Measurements from ENCODE around the gene SLC27A4. TPM values are rescaled to one million over a fixed set of nuclear protein-coding genes. Genes with fewer than 3 reads are reported as not detected.

SLC27A4 gene
- total RNA-seq = 22.4 TPM

GRCh38 chr9:128339761-128340690, at the start of gene SLC27A4:
Gene SLC27A4 (plus strand): TSS chr9:128340527. CDS start chr9:128343133, 2,606 bp downstream.
- peak; percentile 87 to 90 for DNase-seq (ENCODE audit: low spot score in 2 of 2)
- no peak for FAIRE-seq

GRCh38 chr9:128292009-128292408, 48.3 kb upstream of the SLC27A4 start:
- DNase-seq (ENCODE audit: low spot score in 2 of 2) (no peak), FAIRE-seq (no peak)

DNA sequence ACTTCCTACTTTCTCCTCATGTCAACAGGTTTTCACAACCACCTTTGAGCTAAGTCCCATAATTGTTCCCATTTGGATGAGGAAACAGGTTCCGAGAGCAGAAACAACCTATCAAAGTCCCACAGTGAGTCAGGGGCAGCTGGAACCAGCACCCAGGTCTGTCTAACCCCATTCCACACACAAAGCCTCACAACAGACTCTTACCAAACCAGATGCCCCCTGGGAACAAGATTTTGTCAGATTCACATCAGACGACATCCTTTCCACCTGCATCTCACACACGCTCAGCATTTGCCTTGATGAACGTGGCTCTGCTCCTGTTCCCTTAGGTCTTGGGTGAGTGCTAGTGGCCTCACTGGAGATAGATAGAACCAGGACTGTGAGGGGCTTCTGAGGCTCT, 47.2 kb upstream of the SLC27A4 start:
- DNase-seq (ENCODE audit: low spot score in 2 of 2) (no peak), FAIRE-seq (no peak)

GRCh38 chr9:128294142-128294541, 46.2 kb upstream of the SLC27A4 start:
- FAIRE-seq (no peak), DNase-seq (ENCODE audit: low spot score in 2 of 2) (no peak)

GRCh38 chr9:128296340-128297220, 43.7 kb upstream of the SLC27A4 start:
- DNase-seq (ENCODE audit: low spot score in 2 of 2) (no peak), FAIRE-seq (no peak)

DNA sequence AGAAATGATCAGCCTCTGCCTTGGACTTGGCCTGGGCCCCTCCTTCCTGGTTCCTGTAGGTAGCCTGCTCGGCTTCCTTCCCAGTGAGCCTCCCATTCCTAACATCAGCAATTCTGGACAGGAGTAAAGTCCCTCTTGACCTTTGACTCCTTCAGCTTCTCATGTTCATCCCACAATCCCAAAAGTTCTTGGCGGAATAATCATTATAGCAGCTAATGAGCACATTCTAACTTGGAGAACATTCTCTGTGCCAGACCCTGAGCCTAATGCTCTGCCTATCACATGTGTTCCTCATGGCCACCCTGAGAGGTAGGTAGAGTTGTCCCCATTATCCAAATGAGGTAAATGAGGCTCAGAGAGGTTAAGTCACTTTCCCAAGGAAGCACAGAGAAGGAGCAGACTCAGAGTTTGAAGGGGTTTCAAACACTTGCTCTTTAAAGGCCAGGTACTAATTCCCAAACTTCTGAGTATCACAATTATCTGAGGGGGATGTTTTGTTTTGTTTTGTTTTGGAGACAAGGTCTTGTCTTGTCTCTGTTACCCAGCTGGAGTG, 43.0 kb upstream of the SLC27A4 start:
- FAIRE-seq (no peak), DNase-seq (ENCODE audit: low spot score in 2 of 2) (no peak)

GRCh38 chr9:128298535-128299482, 41.5 kb upstream of the SLC27A4 start:
- no peak for FAIRE-seq

DNA sequence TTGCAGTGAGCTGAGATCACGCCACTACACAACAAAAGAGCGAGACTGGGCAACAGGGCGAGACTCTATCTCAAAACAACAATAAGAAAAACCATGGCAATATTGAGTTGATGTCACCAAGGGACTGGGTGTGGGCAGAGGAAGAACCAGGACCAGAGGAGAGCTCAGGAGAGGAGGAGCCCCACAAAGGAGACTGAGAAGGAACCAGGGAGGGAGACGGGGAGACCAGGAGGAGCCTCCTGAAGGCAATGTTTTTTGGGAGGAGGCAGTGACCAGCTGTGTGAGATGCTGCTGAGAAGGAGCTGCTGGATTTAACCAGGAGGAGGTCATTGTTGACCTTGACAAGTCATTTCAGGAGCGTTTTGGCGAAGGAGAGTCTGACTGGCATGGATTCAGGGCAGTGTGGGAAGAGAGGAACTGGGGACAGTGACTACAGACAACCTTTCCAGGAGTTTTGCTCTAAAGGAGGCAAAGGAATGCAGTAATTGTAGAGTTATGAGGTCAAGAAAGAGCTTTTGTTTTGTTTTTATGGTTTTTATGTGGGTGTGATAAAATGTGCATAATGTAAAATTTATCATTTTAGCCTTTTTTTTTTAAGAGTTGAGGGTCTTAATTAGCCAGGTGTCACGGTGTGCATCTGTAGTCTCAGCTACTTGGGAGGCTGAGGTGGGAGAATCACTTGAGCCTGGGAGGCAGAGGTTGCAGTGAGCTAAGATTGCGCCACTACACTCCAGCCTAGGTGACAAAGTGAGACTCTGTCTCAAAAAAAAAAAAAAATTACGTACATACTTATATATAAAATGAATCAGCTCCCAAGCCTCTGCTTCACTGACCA, 36.0 kb upstream of the SLC27A4 start:
- DNase-seq (ENCODE audit: low spot score in 2 of 2) (no peak), FAIRE-seq (no peak)

More at GRCh38 chr9:128298535-128299482, 41.5 kb upstream of the SLC27A4 start:
- no peak for DNase-seq (ENCODE audit: low spot score in 2 of 2)

- no peak for DNase-seq (ENCODE audit: low spot score in 2 of 2)
- FAIRE-seq = no peak
Observed at GRCh38 chr9:128304971-128305288, 35.4 kb upstream of the SLC27A4 start.

GRCh38 chr9:128309551-128309950, 30.8 kb upstream of the SLC27A4 start:
- DNase-seq (ENCODE audit: low spot score in 2 of 2) = no peak
- FAIRE-seq = no peak

- FAIRE-seq = no peak
- no peak for DNase-seq (ENCODE audit: low spot score in 2 of 2)
Observed at GRCh38 chr9:128310461-128310860, 29.9 kb upstream of the SLC27A4 start.

DNA sequence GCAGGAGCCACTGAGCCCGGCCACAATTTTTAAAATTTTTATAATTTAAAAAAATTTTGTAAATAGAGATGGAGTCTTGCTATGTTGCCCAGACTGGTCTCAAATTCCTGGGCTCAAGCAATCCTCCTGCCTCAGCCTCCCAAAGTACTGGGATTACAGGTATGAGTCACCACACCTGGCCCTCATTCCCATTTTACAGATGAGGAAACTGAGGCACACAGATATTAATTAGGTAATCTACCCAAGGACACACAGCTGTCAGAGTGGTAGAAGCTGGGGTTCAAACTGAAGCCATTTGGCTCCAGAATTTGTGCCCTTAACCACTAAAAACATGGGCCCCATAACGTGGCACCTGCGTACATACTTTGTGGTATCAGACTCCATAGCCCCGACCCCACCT, 25.6 kb upstream of the SLC27A4 start:
- DNase-seq (ENCODE audit: low spot score in 2 of 2) = no peak
- FAIRE-seq = no peak

DNA sequence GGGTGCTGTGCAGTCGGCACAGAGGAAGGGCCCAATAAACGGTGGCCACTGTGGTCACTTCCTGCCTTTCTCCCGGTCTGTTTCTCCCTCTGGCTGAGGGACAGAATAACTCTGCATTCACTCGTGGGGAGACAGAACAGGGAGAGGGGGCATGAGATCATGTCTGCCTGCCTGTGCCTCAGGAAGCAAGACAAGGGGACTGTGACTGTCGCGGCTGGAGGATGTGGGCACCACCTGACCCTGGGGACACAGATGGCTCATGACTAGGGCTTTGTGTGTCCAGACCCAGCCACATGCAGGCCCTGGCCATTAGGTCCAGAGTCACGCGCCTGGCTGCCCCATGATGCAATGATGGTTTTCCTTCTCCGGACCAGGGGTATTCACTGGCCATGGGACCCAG, 23.9 kb upstream of the SLC27A4 start:
- FAIRE-seq = no peak
- peak; percentile 67 to 76 for DNase-seq (ENCODE audit: low spot score in 2 of 2)

DNA sequence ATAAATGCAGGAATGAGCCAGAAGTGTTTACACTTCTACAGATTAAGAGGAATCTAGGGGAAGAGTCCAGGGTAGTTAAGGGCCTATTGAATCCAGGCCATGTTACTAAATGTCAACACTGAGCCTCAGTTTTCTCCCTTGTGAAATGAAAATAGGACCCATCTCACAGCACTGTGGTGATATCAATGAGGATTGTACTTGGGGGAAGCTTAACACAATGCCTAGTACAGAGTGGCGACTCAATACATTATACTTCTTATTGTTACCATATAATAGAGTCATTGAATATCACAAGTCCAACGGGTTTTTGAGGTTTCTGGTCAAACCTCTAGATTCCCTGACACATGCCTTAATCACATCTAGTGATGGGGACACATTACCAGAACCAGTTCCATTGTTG, 22.7 kb upstream of the SLC27A4 start:
- no peak for DNase-seq (ENCODE audit: low spot score in 2 of 2)
- FAIRE-seq = no peak

GRCh38 chr9:128321343-128321742, 19.0 kb upstream of the SLC27A4 start:
- no peak for DNase-seq (ENCODE audit: low spot score in 2 of 2)
- FAIRE-seq = no peak

DNA sequence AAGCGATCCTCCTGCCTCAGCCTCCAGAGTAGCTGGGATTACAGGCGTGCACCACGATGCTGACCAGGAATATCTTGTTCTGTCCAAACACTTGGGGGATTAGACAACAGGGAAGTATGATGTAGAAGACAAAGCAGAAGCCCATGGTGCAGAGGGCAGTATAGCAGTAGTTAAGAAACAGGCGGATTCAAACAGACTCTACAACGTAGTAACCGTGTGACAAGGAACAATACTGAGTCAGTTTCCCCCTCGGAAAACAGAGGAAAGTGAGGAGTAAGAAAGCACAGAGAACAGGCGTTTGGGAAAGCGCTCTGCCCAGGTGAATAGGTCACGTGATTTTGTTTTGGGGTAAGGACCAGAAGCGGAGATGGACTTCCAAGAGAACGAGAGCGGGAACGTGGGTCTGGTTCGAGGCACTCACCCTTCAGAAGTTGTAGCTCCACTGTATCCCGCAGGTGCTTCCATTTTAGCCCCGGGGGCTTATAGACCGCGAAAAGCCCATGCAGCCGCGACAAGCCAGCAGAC, 18.4 kb upstream of the SLC27A4 start:
- no peak for FAIRE-seq
- no peak for DNase-seq (ENCODE audit: low spot score in 2 of 2)

DNA sequence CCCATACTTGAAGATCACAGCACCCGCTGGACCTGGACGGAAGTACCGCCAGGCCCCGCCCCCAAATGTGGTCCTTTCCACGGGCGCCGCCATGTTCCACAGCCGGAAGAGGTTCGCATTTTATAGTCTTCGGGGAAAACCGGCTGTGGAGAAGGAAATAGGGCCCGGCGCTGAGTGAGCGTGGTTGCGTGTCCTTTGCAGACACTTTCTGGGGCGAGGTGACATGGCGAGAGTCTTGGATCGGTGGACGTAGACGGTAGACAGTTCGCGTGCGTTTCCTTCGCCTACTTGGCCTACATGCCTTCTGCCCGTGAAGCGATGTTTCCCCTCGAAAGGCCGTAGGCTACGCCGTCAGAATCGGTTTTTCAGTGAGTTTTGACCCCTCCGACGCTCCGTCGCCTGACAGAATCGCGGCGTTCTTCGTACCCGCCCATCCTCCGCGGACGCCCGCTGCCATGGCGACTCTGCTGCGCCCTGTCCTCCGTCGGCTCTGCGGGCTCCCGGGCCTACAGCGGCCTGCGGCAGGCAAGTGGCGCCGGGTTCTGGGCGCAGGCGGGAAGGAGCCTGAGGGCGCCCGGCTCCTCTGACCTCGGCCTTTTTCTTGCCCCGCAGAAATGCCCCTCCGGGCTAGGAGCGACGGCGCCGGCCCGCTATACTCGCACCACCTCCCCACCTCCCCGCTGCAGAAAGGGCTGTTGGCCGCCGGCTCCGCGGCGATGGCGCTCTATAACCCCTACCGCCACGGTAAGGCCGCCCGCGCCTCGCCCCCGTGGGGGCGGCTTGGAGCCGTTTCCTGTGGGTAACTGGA, 17.7 kb upstream of the SLC27A4 start, which contains the start of the genes COQ4 and TRUB2:
Gene COQ4 (plus strand): TSS at position 436 of the 808 bp plus-strand sequence. CDS start 20 bp downstream, at position 456.
Gene TRUB2 (minus strand): TSS at position 44 of the 808 bp plus-strand sequence. CDS start 39 bp downstream, at position 5.
- DNase-seq (ENCODE audit: low spot score in 2 of 2) (peak; percentile 92 to 95), FAIRE-seq (no peak)
